Renal cortex interstitium (tissue), 11 donors: Measurements from ENCODE around the gene TXNRD2. TPM values are rescaled to one million over a fixed set of nuclear protein-coding genes. Genes with fewer than 3 reads are reported as not detected.
A peak's percentile ranks its signal among the peaks of the same experiment; 100 is the strongest.
"Not testable (repeated sequence)": the region's sequence is repeated elsewhere in the genome, so short reads cannot be mapped to it uniquely, and the experiment has no call there.

ENCODE experiments used
- DNase-seq, 11 donors: peaks; one replicate each; pipeline ENCODE4 v3.0.0-alpha.2; 2013; ENCODE audit warnings: low read depth in 9 of 11, low spot score in 4 of 11; ENCODE audit errors: extremely low read depth in 1 of 11
- polyA plus RNA-seq, 3 donors: library from polyadenylated mRNA; unstranded; fragments of 120-200 nt; gene quantifications; one replicate each; pipeline ENCODE4 v1.2.1, GENCODE V29; 2013; ENCODE audit not compliant: insufficient read length in 3 of 3

TXNRD2 gene
- polyA plus RNA-seq, 3 donors, result 22.0 to 32.1 (median 28.2) TPM

DNA sequence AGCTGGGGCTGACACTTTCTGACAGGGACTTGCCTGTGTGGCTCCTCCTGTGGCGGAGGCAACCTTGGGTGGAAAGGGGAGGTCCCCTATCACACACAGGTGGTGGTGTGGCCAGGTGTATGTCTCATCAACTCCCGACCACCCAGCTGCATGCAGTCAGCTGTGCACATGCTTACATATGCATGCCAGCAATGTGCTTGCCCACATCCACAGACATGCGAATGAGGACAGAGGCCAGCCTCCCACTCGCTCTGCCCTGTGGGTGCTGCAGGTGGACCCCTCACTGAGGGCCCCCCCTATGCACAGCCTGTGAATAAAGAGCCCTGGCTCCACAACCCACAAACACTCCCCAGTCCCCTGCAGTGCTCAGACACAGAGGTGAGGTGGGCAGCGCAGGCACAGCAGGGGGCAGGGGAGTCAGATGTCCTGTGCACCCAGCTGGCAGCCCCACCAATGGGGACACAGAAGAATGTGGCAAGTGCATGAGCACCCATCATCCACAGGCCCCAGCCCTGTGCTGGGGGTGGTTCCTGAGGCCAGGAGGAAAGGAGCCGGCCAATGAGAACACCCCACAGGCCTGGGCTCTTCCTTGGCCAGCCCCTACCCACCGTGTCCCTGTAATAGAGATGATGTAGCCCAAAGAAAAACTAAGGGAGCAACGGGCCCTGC is 96.4 kb downstream of the TXNRD2 start:
- DNase-seq, result no peak

DNA sequence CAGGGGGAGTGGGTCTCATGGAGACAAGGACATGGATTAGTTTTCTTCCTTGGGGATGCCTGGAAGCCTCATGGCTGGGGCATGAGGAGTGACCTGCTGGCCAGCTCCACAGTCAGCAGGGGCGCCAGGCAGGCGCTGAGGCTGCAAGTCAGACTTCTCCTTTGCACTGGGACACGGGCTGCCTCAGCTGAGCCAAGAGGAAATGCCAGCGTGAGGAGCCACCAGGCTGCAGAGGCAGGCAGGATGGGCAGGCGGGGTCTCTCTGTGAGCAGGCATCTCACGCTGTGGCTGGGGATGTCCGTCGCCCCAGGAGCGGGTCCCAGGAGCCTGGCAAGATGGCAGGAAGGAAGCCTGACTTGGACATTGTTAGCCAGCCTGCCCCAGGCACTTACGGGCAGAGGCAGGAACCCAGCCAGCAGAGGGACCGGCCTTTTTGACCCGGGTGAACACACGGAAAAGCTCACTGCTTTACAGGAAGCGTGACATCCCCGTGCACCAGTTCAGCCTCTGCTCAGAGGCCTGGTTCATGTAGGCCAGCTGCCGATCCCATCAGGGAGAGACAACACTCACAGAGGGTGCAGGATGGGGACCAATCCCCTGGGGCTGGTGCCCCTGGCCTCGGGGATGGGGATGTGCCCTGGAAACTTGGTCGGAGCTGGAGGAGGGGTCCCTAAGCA is 97.1 kb downstream of the TXNRD2 start:
- DNase-seq, result no peak

DNA sequence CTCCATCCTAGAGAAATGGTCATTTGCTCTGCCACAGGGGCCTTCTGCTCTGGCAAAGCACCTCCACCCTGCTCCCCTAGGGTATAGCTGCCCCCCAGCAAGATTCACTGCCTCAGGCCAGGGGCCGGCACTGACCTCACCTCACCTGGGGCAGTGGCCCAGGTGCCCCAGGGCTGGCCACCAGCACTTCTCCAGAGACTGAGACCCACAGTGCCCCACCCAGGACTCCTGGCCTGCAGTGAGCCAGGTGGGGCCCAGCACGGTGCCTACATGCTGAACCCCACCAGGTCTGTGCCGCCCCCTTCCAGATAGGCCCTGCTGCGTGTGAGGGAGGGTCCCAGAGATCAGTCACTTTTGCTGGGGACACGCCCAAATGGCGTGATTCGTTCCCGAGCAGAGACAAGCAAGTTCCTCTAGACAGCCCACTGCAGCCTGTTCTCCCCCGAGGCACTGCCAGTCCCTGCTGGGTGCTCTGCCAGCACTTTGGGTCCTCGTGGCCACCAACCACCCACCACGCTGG is 97.7 kb downstream of the TXNRD2 start:
- no peak for DNase-seq

DNA sequence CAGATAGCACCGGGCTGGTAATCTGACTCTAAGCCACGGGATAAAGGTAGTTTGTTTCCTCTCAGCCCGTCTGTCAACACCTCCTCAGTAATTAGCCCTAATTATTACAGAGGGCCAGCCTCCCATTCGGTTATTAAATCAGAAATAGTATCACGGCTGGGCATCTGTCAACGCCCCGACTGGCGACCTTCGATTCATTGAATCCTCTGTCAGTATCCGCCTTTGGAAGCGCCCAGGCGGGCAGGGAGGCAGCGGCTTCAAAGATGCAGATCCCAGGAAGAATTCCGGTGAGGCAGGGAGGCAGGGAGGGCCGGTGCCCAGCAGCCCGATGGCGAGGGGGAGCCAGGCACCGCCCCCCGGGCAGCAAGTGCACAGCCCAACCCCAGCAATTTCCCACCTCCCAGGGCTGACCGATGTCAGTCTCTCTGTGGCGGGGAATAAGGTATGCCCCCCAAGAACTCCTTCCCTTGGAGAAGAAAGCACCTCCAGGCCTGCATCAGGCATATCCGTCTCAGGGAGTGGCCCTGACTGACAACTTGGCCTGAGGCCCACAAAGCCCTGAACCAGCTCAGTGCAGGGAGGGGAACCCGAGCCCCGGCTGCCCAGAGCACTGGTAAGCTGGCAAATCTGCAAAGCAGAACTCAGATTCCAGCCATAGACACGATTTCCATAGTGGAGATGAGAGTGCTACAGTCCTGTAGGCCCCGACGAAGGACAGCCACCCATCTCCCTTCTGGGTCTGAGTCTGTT is 98.3 kb downstream of the TXNRD2 start:
- no peak for DNase-seq

DNA sequence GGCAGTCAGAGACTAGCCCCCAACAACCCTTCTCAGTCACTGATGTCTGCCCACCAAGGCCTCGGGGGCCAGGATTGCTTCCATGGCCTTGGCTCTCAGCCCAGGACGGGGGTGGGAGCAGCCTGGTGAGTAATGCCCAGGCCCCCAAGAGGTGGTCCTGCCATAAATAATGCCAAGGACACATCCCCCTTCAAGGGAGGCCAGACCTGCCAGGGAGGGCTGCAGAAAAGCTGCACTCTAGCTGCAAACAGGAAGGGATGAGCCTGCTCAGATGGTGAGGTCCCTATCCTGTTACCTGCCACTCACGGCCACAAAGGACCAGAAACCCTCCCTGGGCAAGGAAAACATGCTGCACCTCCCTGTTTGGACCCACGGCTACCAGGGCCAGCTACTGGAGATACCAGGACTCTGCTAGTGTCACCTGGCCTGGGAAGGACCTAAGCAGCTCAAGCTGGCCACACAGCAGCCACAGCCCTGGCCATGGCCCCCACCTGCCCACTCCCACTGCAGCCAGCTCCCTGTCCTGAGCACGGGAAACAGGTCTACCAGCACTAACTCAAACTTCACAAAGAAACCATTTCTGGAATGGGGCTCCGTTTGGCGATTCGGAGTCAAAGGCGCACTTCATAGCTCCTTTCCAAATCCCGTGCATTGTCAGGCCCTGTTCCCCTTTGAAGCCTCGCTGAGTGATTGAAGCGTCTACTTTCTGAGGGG is 99.1 kb downstream of the TXNRD2 start:
- DNase-seq, result peak in 1 of 11 donors; percentile 24

DNA sequence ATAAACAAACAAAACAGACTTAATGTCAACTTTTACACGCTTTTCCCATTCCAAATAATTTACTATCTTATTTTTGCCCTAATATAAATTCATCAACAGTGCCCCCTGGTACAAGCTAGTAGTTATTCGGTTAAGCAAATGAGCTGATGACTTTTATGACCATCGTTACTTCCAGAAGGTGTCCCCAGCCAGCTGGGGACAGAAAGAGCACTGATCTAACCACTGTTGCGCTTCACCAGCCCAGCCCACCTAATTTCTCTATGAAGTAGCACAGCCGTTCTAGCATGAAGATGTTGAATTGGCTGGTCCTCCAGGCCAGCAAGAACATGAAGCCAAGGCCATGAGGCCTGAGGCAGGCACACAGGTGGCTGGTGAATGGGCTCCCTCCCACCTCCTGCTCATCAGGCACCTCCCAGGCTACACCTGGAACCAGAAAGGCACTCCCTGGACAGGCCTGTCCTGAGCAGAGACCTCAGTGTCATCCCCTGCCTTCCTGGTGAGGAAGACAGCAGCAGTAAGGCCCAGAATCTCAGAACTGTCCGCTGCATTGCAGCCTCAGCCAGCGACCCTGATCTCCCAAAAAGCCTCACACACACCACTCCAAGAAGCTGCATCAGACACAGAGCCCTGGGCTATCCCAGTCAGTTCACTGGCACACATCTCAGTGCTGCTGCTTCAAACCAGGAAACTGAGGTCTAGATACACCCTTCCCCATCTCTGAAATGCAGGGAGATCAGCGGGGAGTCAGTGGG is 99.8 kb downstream of the TXNRD2 start:
- DNase-seq, result no peak

DNA sequence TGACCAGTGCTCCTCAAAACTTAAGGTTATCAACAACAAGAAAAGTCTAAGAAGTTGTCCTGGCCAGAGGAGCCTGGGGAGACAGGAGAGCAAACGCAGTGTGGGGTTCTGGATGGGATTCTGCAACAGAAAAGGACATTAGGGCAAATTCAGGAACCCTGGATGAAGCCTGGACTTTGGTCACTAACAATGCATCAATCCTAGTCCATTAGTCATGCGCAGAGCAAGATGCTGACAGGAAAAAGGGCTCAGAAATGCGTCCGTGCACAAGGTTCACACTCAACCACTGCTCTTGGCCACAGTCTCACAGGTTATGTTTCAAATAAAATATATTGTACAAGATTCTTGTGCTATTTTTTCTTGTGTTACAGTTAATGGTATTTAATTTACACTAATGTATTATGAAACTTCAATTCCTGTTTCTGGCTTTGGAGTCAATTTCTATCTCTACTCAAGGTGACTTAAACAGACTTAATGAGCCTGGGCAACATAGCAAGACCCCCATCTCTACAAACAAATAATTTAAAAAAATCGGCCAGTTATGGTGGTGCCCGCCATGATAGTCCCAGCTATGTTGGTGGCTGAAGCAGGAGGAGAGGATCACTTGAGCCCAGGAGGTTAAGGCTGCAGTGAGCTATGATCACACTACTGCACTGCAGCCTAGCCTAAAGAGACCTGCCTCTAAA is 100.5 kb downstream of the TXNRD2 start:
- no peak for DNase-seq

DNA sequence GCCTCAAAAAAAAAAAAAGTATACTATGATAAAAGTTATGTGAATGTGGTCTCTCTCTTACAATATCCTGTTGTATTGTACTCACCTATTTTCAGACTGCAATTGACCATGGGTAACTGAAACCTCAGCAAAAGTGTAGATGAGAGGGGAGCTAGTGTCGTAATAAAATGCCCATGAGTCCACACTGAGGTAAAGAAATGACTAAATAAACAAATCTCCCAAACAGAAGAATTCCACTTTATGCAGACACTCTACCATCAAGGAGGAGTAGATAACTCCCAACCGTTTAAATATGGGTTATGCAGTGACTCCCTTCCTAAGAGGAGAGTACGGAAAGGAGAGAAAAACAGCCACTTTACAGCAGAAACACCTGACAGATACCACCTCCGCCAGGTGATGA is 101.6 kb downstream of the TXNRD2 start:
- no peak for DNase-seq

DNA sequence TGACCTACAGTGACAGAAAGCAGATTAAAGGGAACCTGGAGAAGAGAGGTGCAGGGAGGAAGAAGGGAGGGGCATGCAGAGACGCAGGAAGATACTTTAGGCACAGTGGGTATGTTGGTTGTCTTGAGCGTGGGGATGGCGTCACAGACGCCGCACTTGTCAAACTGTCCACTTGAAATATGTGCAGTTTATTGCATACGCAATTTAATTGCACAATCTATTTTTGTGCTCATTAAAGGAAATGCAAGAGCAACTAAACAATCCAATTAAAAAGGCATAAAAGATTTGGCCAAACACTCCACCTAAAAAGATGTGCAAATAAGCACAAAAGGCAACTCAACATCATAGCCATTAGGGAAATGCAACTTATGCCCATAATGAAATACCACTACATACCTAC is 103.7 kb downstream of the TXNRD2 start:
- DNase-seq, result no peak

DNA sequence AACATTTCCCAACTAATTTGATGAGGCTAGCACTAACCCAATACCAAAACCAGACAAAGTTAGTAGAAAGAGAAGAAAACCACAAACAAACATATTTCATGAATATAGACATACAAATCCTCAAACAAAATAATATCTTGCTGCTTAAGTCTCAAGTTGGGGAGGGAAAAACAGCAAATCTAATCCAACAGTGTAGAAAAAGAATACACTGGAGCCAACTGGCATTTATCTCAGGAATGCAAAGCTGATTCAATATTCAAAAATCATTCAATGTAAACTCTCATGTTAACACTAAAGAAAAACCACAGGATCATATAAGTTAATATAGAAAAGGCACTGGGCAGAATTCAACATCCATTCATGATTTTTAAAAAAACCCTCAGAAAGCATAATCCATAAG is 105.1 kb downstream of the TXNRD2 start:
- DNase-seq, result no peak

DNA sequence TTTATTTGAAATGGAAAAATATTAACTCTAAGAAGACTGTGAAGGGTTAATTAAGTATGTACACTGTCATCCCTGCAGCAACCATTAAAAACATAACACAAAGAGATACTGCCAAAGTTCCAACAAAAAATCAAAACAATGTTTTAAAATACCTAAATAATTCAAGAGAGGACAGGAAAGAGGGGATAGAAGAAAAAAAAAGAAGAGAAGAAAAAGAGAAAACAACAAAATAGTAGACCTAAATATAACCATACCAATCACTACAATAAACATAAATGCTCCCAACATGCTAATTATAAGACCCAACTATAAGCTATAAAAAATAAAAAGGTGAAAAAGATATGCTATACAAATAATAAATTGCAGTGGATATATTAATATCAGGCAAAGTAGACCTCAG is 107.0 kb downstream of the TXNRD2 start:
- DNase-seq, result no peak

DNA sequence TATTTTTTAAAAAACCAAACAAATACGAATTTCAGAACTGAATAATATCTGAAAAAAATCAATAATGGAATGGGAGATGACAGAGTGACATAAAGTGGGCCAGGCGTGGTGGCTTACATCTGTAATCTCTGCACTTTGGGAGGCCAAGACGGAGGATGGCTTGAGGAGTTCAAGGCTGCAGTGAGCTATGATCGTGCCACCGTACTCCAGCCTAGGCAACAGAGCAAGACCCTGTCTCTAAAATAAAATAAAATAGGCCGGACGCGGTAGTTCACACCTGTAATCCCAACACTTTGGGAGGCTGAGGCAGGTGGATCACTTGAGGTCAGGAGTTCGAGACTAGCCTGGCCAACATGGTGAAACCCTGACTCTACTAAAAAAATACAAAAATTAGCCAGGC is 108.3 kb downstream of the TXNRD2 start:
- not testable (repeated sequence) for DNase-seq

DNA sequence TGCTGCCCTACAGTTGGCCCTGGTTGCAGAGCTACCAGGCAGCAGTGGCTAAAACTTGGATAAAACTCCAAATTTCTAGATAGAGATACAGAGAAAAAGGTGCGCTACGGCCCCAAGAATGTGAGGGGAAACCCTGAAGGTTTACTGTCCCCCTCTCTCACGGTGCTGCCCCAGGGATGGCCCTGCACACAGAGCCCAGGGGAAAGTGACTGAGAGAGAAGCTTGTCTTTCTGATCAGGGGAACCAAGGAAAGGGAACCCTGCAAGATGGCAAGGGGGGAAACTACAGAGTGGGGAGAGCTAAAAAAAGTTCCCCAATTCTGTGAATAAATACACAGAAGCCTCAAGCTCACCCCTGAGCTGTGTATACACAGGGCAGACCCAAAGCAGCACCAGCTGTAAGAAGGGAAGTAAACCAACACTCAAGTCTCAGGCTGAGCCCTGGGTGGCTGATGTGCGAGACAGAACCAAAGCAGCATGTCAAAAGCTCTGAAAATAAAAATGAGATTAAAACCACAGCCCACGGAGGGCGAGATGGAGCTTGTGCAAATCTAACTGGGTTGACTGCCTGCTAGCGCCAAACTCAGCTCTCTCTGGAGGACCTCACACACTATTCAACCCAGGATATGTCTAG is 109.0 kb downstream of the TXNRD2 start:
- DNase-seq, result no peak

DNA sequence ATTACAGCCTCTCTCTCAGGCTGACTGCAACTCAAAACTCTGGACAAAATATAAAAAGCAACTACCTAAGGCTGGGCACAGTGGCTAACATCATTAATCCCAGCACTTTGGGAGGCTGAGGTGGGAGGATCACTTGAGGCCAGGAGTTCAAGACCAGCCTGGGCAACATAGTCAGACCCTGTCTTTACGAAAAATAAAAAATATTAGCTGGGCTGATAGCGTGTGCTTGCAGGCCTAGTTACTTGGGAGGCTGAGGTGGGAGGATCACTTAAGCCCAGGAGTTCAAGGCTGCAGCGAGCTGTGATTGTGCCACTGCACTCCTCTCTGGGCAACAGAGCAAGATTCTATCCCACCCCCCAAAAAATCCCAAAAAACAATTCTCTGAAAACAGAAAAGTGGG is 109.6 kb downstream of the TXNRD2 start:
- not testable (repeated sequence) for DNase-seq

DNA sequence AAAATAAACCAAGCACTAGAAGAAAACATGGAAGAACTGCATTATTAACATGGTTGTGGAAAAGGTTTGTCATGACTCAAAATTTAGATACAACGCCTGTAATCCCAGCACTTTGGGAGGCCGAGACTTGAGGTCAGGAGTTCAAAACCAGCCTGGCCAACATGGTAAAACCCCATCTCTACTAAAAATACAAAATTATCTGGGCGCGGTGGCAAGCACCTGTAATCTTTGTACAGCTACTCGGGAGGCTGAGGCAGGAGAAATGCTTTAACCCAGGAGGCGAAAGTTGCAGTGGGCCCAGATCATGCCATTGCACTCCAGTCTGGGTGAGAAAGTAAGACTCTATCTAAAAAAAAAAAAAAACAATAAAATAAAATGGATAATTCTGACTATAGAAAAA is 110.6 kb downstream of the TXNRD2 start:
- DNase-seq, result no peak

DNA sequence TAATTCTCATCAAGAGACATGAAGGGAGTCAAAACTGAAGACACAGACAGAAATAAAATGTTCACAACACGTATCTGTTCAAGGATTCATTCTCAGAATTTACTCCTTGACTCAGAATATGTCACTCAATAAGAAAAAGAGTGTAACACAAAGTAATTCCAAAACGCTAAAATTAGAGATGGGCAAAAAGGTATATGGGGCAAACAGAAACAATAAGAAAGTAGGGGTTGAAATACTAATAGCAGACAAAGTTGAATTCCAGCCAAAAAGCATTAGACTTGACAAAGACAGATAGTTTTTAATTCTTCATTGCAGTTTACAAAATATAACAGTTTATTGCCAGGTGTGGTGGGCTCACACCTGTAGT is 113.6 kb downstream of the TXNRD2 start:
- DNase-seq, result no peak

DNA sequence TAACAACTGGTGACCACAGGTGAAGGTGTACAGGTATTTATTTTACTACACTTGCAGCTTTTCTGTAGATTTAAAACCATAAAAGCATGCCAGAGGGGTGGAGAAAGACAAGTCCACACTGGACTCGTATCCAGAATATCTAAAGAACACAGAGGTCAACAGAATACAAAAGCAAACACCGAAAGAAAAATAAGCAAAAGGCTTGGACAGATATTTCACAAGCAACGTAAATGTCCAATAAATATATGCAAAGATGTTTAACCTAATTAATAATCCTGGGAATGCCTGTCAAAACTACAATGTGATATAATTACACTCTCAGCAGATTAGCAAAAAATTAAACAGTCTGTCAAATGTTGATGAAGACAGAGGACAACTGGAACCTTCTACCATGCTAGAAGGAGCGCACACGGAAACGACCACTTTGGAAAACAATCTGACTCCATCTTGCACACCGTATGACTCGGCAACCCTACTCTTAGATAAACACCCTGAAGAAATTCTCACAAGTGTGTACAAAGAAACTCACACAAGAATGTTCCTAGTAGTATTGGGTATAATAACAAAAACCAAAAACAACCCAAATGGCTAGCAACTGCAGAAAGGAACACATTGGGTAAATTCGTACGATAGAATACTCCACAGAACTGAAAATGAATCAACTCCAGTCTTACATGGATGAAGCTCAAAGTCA is 114.1 kb downstream of the TXNRD2 start:
- no peak for DNase-seq
